ENCODE results near the gene CGA.

DNA sequence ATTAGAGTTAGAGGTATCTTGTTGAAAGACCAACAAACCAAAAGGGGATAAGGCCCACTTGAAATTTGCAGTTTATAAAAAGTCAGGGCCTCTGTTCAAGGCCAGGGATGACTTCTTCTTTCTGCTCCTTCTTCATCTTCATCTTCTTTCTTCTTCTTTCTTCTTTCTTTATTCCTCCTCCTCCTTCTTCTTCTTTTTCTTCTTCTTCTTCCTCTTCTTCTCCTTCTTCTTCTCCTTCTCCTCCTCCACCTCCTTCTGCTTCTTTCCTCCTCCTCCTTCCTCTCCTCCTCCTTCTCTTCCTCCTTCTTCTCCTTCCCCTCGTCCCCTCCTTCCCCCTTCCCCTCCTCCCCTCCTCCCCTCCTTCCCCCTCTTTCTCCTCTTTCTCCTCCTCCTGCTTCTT, 42.1 kb upstream of the CGA start:
- TF ChIP-seq, protein P1, sequence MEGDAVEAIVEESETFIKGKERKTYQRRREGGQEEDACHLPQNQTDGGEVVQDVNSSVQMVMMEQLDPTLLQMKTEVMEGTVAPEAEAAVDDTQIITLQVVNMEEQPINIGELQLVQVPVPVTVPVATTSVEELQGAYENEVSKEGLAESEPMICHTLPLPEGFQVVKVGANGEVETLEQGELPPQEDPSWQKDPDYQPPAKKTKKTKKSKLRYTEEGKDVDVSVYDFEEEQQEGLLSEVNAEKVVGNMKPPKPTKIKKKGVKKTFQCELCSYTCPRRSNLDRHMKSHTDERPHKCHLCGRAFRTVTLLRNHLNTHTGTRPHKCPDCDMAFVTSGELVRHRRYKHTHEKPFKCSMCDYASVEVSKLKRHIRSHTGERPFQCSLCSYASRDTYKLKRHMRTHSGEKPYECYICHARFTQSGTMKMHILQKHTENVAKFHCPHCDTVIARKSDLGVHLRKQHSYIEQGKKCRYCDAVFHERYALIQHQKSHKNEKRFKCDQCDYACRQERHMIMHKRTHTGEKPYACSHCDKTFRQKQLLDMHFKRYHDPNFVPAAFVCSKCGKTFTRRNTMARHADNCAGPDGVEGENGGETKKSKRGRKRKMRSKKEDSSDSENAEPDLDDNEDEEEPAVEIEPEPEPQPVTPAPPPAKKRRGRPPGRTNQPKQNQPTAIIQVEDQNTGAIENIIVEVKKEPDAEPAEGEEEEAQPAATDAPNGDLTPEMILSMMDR (conservative IDR thresholded peaks at IDR 0.05; ENCODE audit: low read depth, low read length) = no peak
- TF ChIP-seq EZH2 (IDR thresholded peaks at IDR 0.05; ENCODE audit: borderline replicate concordance, low read depth, low read length, poor library complexity, severe bottlenecking) = no peak
